ENCODE results near the gene ZFYVE28. TPM values are rescaled to one million over a fixed set of nuclear protein-coding genes. Genes with fewer than 3 reads are reported as not detected.

ZFYVE28 gene
- total RNA-seq, 1 experiment from 2014 or later: 19.2 TPM

- ChIA-PET RAD21 (ENCODE audit: low non-redundant PET in 1 of 2, low total read pairs in 2 of 2, uncharacterized antibody in 2 of 2, unreplicated experiment in 2 of 2) (no interaction called here), CTCF (no interaction called here), POLR2A (no interaction called here)
- Histone ChIP-seq H3K9me2 (ENCODE audit: insufficient read depth) (no peaks in the 10 kb centered on the region), H3K4me2 (ENCODE audit: low read length) (no peak overlapping the region), H3K79me2 (ENCODE audit: insufficient read depth, low read length) (no peaks in the 10 kb centered on the region), H3K36me3 (ENCODE audit: control insufficient read depth in 1 of 2, insufficient read depth in 2 of 2, low read length in 2 of 2) (no peaks in the 10 kb centered on the region), H3K4me1 (ENCODE audit: control insufficient read depth in 1 of 2, insufficient read depth in 2 of 2, low read length in 2 of 2) (peaks cover 9 to 15% of the 10 kb centered on the region in 2 experiments; a peak in 3 of 4 replicates), H3K27me3 (ENCODE audit: insufficient read depth, low read length) (no peaks in the 10 kb centered on the region), H3K9me3 (ENCODE audit: control insufficient read depth in 1 of 2, insufficient read depth in 1 of 2, low read depth in 1 of 2, low read length in 2 of 2) (no peaks in the 10 kb centered on the region), H3K27ac (ENCODE audit: low read depth, low read length) (no peak overlapping the region; the same call in 1 of the 2 replicates), H2AFZ (ENCODE audit: low read depth, low read length, poor library complexity, severe bottlenecking) (no peak overlapping the region), H3K4me3 (replicated peaks in 1 of 2; ENCODE audit: low read depth in 1 of 2, low read length in 2 of 2) (no peak overlapping the region), H3K9ac (ENCODE audit: low read length) (no peak overlapping the region), H4K20me1 (ENCODE audit: insufficient read depth) (no peaks in the 10 kb centered on the region)
- TF ChIP-seq CTCF (IDR thresholded peaks at IDR 0.05 in 2 of 3, conservative IDR thresholded peaks at IDR 0.05 in 1 of 3; ENCODE audit: borderline replicate concordance in 1 of 3, insufficient read depth in 1 of 3, low read depth in 2 of 3, low read length in 2 of 3): no peak
- TF ChIP-seq ATF3 (IDR thresholded peaks at IDR 0.05): no peak
- TF ChIP-seq JUND (IDR thresholded peaks at IDR 0.05): no peak
- no peak for TF ChIP-seq FOSL1 (IDR thresholded peaks at IDR 0.05; ENCODE audit: low read depth)
- TF ChIP-seq SIN3A (IDR thresholded peaks at IDR 0.05; ENCODE audit: low read depth): no peak
- no peak for TF ChIP-seq TCF7L2 (IDR thresholded peaks at IDR 0.05; ENCODE audit: borderline replicate concordance, extremely low read depth, insufficient read depth, insufficient read length)
- TF ChIP-seq EZH2phosphoT487 (IDR thresholded peaks at IDR 0.05; ENCODE audit: borderline replicate concordance): no peak
- TF ChIP-seq SRF (IDR thresholded peaks at IDR 0.05; ENCODE audit: low read depth): no peak
- no peak for TF ChIP-seq MAX (IDR thresholded peaks at IDR 0.05)
- TF ChIP-seq ZBTB33 (IDR thresholded peaks at IDR 0.05; ENCODE audit: extremely low read depth, insufficient replicate concordance, low read length): no peak
- no peak for TF ChIP-seq CBX3 (IDR thresholded peaks at IDR 0.05; ENCODE audit: low read depth)
- no peak for TF ChIP-seq YY1 (IDR thresholded peaks at IDR 0.05; ENCODE audit: extremely low read depth, insufficient replicate concordance, low read depth, low read length)
- TF ChIP-seq ELF1 (IDR thresholded peaks at IDR 0.05; ENCODE audit: borderline replicate concordance, low read depth): no peak
- no peak for TF ChIP-seq REST (IDR thresholded peaks at IDR 0.05; ENCODE audit: low read depth)
- TF ChIP-seq POLR2A (IDR thresholded peaks at IDR 0.05; ENCODE audit: borderline replicate concordance, extremely low read depth, insufficient read depth, insufficient read length): no peak
- no TSS peak for BruUV-seq (replicated peaks)
- DNase-seq (ENCODE audit: low read depth, low spot score) (no peak), ATAC-seq (no peak)
- intact Hi-C loops (cut with micrococcal nuclease): loop anchor here (5.0 kb wide), 1 partner anchor 153 kb away; no protein-coding TSS in a partner anchor
These were observed 158.7 kb downstream of the ZFYVE28 start for GRCh38 chr4:2259541-2260343.

All from HCT116 (cell line).